NCI-H187 (cell line): ENCODE data around the gene RABGEF1.
"Not testable (repeated sequence)": the region's sequence is repeated elsewhere in the genome, so short reads cannot be mapped to it uniquely, and the experiment has no call there.

Experiments used
- DNase-seq, 2 experiments: peaks; one replicate each; lab custom pipeline; 2025; lab: John Stamatoyannopoulos, UW

Gene RABGEF1

GRCh38 chr7:66765322-66766025 is 24.9 kb downstream of the RABGEF1 start:
- DNase-seq, result not testable (repeated sequence)

DNA sequence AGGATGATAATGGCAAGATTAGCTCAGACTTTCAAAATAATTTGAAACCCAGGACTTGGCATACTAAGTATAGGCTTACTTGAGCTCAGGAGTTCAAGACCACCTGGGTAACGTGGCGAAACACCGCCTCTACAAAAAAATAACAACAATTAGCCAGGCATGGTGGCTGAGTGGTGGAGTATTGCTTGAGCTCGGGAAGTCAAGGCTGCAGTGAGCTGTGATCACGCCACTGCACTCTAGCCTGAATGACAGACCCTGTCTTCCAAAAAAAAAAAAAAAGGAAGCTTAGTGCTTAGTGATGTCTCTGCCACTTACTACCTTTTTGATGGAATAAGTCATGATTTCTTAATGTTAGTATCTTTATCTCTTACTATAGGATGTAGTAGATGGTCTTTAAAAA is 25.5 kb downstream of the RABGEF1 start:
- no peak for DNase-seq

- not testable (repeated sequence) for DNase-seq
Observed at GRCh38 chr7:66767486-66767885, 27.0 kb downstream of the RABGEF1 start.

- DNase-seq, result no peak
Observed at GRCh38 chr7:66768865-66769832, 28.6 kb downstream of the RABGEF1 start.

DNA sequence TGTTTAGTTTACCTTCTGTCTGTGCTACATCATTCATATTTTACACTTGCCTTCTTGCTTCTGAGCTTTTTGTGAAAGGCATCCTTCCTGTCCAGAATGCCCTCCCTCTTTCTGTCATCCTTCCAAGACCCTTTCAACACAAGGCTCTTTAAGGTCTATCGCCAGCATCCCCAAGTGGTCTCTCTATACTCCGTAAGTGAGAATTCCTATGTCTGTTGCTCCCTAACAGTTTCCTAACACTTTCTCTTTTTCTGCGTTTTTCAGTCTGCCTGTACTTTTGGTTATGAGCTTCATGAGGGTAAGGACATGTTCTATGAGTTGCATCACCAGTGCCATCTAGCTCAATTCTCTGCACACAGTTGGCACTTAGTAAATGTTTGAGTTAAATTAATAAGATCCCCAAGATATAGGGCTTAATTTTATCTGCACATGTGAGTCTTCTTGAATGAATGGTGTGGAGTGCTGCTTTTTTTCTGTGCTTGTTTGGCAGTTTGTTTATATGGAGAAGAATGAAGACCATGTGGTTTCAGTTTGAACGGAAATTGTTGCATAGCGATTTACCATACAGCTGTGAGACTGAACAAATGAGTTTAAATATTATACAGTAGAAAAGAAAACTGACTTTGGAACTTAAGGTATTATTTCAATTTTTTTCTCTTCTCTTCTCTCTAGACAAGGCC is 29.4 kb downstream of the RABGEF1 start:
- no peak for DNase-seq

GRCh38 chr7:66771795-66772194 is 31.3 kb downstream of the RABGEF1 start:
- no peak for DNase-seq

DNA sequence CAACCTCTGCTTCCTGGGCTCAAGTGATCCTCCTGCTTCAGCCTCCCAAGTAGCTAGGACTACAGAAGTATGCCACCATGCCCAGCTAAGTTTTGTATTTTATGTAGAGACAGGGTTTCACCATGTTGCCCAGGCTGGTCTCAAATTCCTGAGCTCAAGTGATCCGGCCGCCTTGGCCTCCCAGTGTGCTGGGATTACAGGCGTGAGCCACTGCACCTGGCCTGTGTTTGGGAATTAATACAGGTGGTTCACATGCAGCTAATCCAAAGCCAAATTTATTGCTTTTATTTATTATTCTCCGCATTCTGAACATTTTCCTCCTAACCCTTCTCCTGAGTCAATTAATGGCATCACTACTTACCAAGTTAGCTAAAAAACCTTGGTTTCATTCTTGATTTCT is 33.2 kb downstream of the RABGEF1 start:
- not testable (repeated sequence) for DNase-seq

GRCh38 chr7:66776383-66776782 is 35.9 kb downstream of the RABGEF1 start:
- not testable (repeated sequence) for DNase-seq

GRCh38 chr7:66776800-66777442 is 36.4 kb downstream of the RABGEF1 start:
- DNase-seq, result no peak

- DNase-seq, result no peak
Observed at GRCh38 chr7:66778201-66778600, 37.7 kb downstream of the RABGEF1 start.

GRCh38 chr7:66779669-66780409 is 39.3 kb downstream of the RABGEF1 start:
- DNase-seq, result no peak

DNA sequence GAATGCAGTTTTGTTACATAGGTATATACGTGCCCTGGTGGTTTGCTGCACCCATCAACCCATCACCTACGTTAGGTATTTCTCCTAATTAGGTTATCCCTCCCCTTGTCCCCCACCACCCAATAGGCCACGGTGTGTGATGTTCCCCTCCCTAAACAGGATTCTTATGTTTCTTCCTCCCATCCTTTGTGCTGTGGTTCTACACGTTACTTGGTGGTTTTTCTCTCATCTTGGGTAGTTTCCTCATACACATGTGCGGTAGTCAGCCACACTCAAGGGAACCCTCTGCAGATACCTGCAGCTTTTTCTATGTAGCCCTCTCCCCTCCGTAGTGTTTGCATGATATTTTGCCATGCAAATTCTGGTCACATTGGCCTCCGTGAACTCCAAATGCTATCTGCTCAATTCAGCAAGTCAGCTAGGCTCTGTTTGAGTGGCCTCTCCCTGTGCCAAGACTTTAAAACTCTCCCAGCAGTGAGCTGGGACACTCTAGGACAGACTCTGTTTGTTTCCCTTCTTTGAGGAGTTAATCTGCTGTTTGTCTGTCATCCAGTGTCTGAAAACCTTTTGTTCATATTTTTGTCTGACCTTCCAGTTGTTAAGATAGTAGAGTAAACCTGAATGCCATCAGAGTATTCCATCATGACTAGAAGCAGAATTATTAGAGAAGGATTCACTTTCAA is 41.0 kb downstream of the RABGEF1 start:
- DNase-seq, result no peak

GRCh38 chr7:66782875-66783274 is 42.3 kb downstream of the RABGEF1 start:
- DNase-seq, result not testable (repeated sequence)

- not testable (repeated sequence) for DNase-seq
Observed at GRCh38 chr7:66783887-66784595, 43.5 kb downstream of the RABGEF1 start.

- no peak for DNase-seq
Observed at GRCh38 chr7:66790196-66790595, 49.7 kb downstream of the RABGEF1 start.

GRCh38 chr7:66790725-66791124 is 50.2 kb downstream of the RABGEF1 start:
- no peak for DNase-seq

- DNase-seq, result no peak
Observed at GRCh38 chr7:66800591-66800990, 60.1 kb downstream of the RABGEF1 start.

GRCh38 chr7:66804001-66804400 is 63.5 kb downstream of the RABGEF1 start:
- no peak for DNase-seq

- DNase-seq, result no peak
Observed at GRCh38 chr7:66807736-66808135, 67.2 kb downstream of the RABGEF1 start.

GRCh38 chr7:66810716-66811115 is 70.2 kb downstream of the RABGEF1 start:
- no peak for DNase-seq
